HepG2 (cell line): ENCODE measurements around the gene HEXIM1. TPM values are rescaled to one million over a fixed set of nuclear protein-coding genes. Genes with fewer than 3 reads are reported as not detected.
A peak's percentile ranks its signal among the peaks of the same experiment; 100 is the strongest.

ENCODE experiments used
- ARNTL ChIP-seq: sonication (generic); formaldehyde crosslinking; IDR thresholded peaks from 2 replicates; pipeline ENCODE4 v1.4.0; 2020; ENCODE audit warnings: mild to moderate bottlenecking, missing genetic modification reagents
- BHLHE40 ChIP-seq: IDR thresholded peaks from 2 replicates; pipeline ENCODE4 v1.6.1; 2011; ENCODE audit warnings: low read length, improper control_type of control experiment
- CBFB ChIP-seq: sonication (generic); formaldehyde crosslinking; IDR thresholded peaks from 2 replicates; pipeline ENCODE4 v1.4.0; 2020; ENCODE audit warnings: missing genetic modification reagents
- KLF12 ChIP-seq: sonication (generic); formaldehyde crosslinking; IDR thresholded peaks from 2 replicates; pipeline ENCODE4 v1.4.0; 2020; ENCODE audit warnings: missing genetic modification reagents, borderline replicate concordance
- MTA1 ChIP-seq: sonication (generic); formaldehyde crosslinking; IDR thresholded peaks from 2 replicates; pipeline ENCODE4 v1.4.0; 2020; ENCODE audit warnings: missing genetic modification reagents, mild to moderate bottlenecking, borderline replicate concordance
- PCBP2 ChIP-seq: fragments of 200-400 bp; formaldehyde crosslinking; optimal IDR thresholded peaks from 2 replicates; pipeline ENCODE3; 2018; ENCODE audit warnings: low read length, low read depth; ENCODE audit not compliant: poor library complexity, severe bottlenecking
- TCF12 ChIP-seq, 2 experiments: fragments of 450-650 bp in 1 of 2; sonication (generic) in 1 of 2; formaldehyde crosslinking in 1 of 2; IDR thresholded peaks; 2 replicates each; pipeline versions ENCODE4 v1.6.1 to v1.8.0; 2017 to 2022; ENCODE audit warnings: antibody characterized with exemption in 1 of 2, mild to moderate bottlenecking in 1 of 2, missing genetic modification reagents in 1 of 2, moderate library complexity in 1 of 2
- ZKSCAN5 ChIP-seq: sonication (generic); formaldehyde crosslinking; IDR thresholded peaks from 2 replicates; pipeline ENCODE4 v1.5.1; 2020; ENCODE audit warnings: mild to moderate bottlenecking, missing genetic modification reagents
- ZNF839 ChIP-seq: sonication (generic); formaldehyde crosslinking; IDR thresholded peaks from 2 replicates; pipeline ENCODE4 v1.4.0; 2020; ENCODE audit warnings: missing genetic modification reagents, mild to moderate bottlenecking, borderline replicate concordance
- ZSCAN25 ChIP-seq: sonication (generic); formaldehyde crosslinking; IDR thresholded peaks from 2 replicates; pipeline ENCODE4 v1.8.0; 2022; ENCODE audit warnings: mild to moderate bottlenecking, missing genetic modification reagents
- polyA plus RNA-seq, 8 experiments: library from polyadenylated mRNA; depleted of rRNA in 3 of 8; stranded (reverse) in 7 of 8; unstranded in 1 of 8; fragments of >200 nt; fragmentation: Illumina TruSeq in 4 of 8; extraction: Trizol in 4 of 8; gene quantifications; 2 replicates each; pipeline versions ENCODE4 v1.2.1 to v1.2.3, GENCODE V29; 2011 to 2016; ENCODE audit warnings: low read depth in 4 of 8, missing spikeins in 1 of 8, mixed read lengths in 1 of 8; ENCODE audit not compliant: insufficient read depth in 1 of 8
- total RNA-seq, 5 experiments: library from RNA; depleted of rRNA; stranded (reverse); fragments of >200 nt; fragmentation: Illumina TruSeq; extraction: Trizol; gene quantifications; 2 replicates each; pipeline ENCODE4 v1.2.3, GENCODE V29; 2016; ENCODE audit warnings: low read depth in 1 of 5
- TF ChIP-seq, protein P1 (sequence below): sonication (generic); formaldehyde crosslinking; conservative IDR thresholded peaks from 2 replicates; pipeline ENCODE4 v1.4.0; 2020; ENCODE audit warnings: mild to moderate bottlenecking, missing genetic modification reagents, moderate library complexity
- TF ChIP-seq, protein P2 (sequence below): sonication (generic); formaldehyde crosslinking; IDR thresholded peaks from 2 replicates; pipeline ENCODE4 v1.5.0; 2020; ENCODE audit warnings: mild to moderate bottlenecking, missing genetic modification reagents, moderate library complexity
- TF ChIP-seq, protein P3 (sequence below), 2 experiments: IDR thresholded peaks; 2 replicates each; pipeline ENCODE4 v1.6.1; 2011 to 2012; ENCODE audit warnings: low read length in 2 of 2, borderline replicate concordance in 1 of 2, low read depth in 1 of 2, mild to moderate bottlenecking in 1 of 2, moderate library complexity in 1 of 2
- TF ChIP-seq, protein P4 (sequence below): sonication (generic); formaldehyde crosslinking; IDR thresholded peaks from 2 replicates; pipeline ENCODE4 v1.4.0; 2020; ENCODE audit warnings: missing genetic modification reagents, mild to moderate bottlenecking, borderline replicate concordance
- TF ChIP-seq, protein P5 (sequence below): sonication (generic); formaldehyde crosslinking; IDR thresholded peaks from 2 replicates; pipeline ENCODE4 v1.8.0; 2023; ENCODE audit warnings: mild to moderate bottlenecking, missing genetic modification reagents

HEXIM1 gene
- total and polyA plus RNA-seq, 2 of the 13 experiments (the other 11 are each of a cell fraction or from before 2014, with no cell fraction given) = 10.5 to 16.6 TPM

DNA sequence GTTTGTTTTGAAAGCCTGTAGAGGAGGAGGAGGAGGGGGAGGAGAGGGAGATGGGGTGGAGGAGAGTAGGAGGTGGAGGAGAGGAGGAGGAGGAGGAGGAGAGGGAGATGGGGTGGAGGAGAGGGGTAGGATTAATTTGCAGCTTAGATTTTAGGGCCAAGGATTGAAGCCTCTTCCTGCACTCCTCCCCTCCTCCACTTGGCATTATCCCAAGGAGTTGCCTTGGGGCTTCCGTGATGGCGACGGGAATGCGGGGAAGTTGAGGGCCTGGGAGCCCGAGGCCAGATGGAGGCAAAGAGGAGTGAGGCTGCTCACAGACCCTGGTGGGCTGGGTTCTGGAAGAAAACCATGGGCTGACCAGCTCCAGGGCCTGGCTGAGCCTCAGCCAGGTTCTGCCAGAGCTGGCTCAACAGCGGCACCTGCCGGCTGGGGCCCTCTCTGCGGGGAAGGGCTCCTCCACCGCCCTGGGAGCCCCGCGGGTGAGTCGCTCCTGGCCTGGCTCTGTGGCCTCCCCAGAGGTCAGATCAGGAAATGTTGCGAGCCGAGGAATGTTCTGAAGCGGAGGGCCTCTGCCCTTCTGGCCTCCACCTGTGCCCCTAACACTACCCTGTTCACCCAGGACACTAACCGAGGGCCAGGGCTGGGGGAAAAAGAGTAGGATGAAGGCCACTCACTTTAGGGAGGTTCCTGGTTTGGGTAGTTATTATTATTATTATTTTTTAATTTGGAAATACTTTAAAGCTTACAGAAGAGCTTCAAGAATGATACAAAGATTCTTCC is 49.5 kb downstream of the HEXIM1 start (continued):
- TF ChIP-seq, protein P1, sequence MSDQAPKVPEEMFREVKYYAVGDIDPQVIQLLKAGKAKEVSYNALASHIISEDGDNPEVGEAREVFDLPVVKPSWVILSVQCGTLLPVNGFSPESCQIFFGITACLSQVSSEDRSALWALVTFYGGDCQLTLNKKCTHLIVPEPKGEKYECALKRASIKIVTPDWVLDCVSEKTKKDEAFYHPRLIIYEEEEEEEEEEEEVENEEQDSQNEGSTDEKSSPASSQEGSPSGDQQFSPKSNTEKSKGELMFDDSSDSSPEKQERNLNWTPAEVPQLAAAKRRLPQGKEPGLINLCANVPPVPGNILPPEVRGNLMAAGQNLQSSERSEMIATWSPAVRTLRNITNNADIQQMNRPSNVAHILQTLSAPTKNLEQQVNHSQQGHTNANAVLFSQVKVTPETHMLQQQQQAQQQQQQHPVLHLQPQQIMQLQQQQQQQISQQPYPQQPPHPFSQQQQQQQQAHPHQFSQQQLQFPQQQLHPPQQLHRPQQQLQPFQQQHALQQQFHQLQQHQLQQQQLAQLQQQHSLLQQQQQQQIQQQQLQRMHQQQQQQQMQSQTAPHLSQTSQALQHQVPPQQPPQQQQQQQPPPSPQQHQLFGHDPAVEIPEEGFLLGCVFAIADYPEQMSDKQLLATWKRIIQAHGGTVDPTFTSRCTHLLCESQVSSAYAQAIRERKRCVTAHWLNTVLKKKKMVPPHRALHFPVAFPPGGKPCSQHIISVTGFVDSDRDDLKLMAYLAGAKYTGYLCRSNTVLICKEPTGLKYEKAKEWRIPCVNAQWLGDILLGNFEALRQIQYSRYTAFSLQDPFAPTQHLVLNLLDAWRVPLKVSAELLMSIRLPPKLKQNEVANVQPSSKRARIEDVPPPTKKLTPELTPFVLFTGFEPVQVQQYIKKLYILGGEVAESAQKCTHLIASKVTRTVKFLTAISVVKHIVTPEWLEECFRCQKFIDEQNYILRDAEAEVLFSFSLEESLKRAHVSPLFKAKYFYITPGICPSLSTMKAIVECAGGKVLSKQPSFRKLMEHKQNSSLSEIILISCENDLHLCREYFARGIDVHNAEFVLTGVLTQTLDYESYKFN (CRISPR knock-in tag) = peak; percentile 82
- TF ChIP-seq, protein P2, sequence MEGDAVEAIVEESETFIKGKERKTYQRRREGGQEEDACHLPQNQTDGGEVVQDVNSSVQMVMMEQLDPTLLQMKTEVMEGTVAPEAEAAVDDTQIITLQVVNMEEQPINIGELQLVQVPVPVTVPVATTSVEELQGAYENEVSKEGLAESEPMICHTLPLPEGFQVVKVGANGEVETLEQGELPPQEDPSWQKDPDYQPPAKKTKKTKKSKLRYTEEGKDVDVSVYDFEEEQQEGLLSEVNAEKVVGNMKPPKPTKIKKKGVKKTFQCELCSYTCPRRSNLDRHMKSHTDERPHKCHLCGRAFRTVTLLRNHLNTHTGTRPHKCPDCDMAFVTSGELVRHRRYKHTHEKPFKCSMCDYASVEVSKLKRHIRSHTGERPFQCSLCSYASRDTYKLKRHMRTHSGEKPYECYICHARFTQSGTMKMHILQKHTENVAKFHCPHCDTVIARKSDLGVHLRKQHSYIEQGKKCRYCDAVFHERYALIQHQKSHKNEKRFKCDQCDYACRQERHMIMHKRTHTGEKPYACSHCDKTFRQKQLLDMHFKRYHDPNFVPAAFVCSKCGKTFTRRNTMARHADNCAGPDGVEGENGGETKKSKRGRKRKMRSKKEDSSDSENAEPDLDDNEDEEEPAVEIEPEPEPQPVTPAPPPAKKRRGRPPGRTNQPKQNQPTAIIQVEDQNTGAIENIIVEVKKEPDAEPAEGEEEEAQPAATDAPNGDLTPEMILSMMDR (CRISPR knock-in tag) = peak; percentile 100
- peak; percentile 73; the same call in 1 of the 2 replicates for TF ChIP-seq ARNTL (CRISPR knock-in tag)
- TF ChIP-seq MTA1 (CRISPR knock-in tag) = peak; percentile 88
- TF ChIP-seq KLF12 (CRISPR knock-in tag) = peak; percentile 67; the same call in 1 of the 2 replicates
- peak; percentile 98 for TF ChIP-seq PCBP2
- TF ChIP-seq TCF12 (IDR thresholded peaks at IDR 0.05) = no peak
- TF ChIP-seq TCF12 (CRISPR knock-in tag; IDR thresholded peaks at IDR 0.05) = no peak
- TF ChIP-seq, protein P3, sequence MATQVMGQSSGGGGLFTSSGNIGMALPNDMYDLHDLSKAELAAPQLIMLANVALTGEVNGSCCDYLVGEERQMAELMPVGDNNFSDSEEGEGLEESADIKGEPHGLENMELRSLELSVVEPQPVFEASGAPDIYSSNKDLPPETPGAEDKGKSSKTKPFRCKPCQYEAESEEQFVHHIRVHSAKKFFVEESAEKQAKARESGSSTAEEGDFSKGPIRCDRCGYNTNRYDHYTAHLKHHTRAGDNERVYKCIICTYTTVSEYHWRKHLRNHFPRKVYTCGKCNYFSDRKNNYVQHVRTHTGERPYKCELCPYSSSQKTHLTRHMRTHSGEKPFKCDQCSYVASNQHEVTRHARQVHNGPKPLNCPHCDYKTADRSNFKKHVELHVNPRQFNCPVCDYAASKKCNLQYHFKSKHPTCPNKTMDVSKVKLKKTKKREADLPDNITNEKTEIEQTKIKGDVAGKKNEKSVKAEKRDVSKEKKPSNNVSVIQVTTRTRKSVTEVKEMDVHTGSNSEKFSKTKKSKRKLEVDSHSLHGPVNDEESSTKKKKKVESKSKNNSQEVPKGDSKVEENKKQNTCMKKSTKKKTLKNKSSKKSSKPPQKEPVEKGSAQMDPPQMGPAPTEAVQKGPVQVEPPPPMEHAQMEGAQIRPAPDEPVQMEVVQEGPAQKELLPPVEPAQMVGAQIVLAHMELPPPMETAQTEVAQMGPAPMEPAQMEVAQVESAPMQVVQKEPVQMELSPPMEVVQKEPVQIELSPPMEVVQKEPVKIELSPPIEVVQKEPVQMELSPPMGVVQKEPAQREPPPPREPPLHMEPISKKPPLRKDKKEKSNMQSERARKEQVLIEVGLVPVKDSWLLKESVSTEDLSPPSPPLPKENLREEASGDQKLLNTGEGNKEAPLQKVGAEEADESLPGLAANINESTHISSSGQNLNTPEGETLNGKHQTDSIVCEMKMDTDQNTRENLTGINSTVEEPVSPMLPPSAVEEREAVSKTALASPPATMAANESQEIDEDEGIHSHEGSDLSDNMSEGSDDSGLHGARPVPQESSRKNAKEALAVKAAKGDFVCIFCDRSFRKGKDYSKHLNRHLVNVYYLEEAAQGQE (IDR thresholded peaks at IDR 0.05; ENCODE audit: borderline replicate concordance in 1 of 2, low read depth in 1 of 2, low read length in 2 of 2) = peak in 1 of 2 experiments; percentile 35; a peak in 1 of 4 replicates
- peak; percentile 88 for TF ChIP-seq CBFB (CRISPR knock-in tag)
- TF ChIP-seq, protein P4, sequence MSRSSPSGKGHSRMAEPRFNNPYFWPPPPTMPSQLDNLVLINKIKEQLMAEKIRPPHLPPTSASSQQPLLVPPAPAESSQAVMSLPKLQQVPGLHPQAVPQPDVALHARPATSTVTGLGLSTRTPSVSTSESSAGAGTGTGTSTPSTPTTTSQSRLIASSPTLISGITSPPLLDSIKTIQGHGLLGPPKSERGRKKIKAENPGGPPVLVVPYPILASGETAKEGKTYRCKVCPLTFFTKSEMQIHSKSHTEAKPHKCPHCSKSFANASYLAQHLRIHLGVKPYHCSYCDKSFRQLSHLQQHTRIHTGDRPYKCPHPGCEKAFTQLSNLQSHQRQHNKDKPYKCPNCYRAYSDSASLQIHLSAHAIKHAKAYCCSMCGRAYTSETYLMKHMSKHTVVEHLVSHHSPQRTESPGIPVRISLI (CRISPR knock-in tag) = peak; percentile 90
- 0 out of 2 replicates have a peak, but pooled peaks have one; percentile 31 for TF ChIP-seq ZKSCAN5 (CRISPR knock-in tag)
- peak; percentile 84 for TF ChIP-seq ZSCAN25 (CRISPR knock-in tag)
- peak; percentile 49; the same call in 1 of the 2 replicates for TF ChIP-seq BHLHE40
- TF ChIP-seq, protein P5, sequence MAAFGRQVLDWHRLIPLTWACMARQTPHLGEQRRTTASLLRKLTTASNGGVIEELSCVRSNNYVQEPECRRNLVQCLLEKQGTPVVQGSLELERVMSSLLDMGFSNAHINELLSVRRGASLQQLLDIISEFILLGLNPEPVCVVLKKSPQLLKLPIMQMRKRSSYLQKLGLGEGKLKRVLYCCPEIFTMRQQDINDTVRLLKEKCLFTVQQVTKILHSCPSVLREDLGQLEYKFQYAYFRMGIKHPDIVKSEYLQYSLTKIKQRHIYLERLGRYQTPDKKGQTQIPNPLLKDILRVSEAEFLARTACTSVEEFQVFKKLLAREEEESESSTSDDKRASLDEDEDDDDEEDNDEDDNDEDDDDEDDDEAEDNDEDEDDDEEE (CRISPR knock-in tag) = 0 out of 2 replicates have a peak, but pooled peaks have one; percentile 53
- 0 out of 2 replicates have a peak, but pooled peaks have one; percentile 75 for TF ChIP-seq ZNF839 (CRISPR knock-in tag)
